Ectodermal cell (in vitro differentiated cells): ENCODE measurements around the gene NES.

Experiments
- H3K27ac ChIP-seq: 2 replicates; pipeline ENCODE4 v1.7.0; 2013; ENCODE audit warnings: mild to moderate bottlenecking, low read depth, low read length; ENCODE audit not compliant: insufficient read depth, poor library complexity, severe bottlenecking
- H3K27me3 ChIP-seq: 2 replicates; pipeline ENCODE4 v1.7.0; 2013; ENCODE audit warnings: mild to moderate bottlenecking, low read length; ENCODE audit not compliant: insufficient read depth, control insufficient read depth, poor library complexity, severe bottlenecking
- H3K36me3 ChIP-seq: one replicate; pipeline ENCODE4 v1.7.0; 2013; ENCODE audit warnings: low read length; ENCODE audit not compliant: control insufficient read depth, insufficient read depth
- H3K4me1 ChIP-seq: one replicate; pipeline ENCODE4 v1.7.0; 2013; ENCODE audit warnings: low read length; ENCODE audit not compliant: control insufficient read depth, insufficient read depth
- H3K4me3 ChIP-seq: 2 replicates; pipeline ENCODE4 v1.7.0; 2013; ENCODE audit warnings: low read depth, low read length, control low read depth; ENCODE audit not compliant: insufficient read depth
- H3K9me3 ChIP-seq: 2 replicates; pipeline ENCODE4 v1.7.0; 2013; ENCODE audit warnings: mild to moderate bottlenecking, low read length, moderate library complexity; ENCODE audit not compliant: control insufficient read depth
- whole genome bisulfite sequencing, 2 experiments: methylation state at CpG; one replicate each; pipeline ENCODE4 v1.1.7; 2013; ENCODE audit warnings: missing lambda C conversion rate in 2 of 2; 5-methylcytosine and 5-hydroxymethylcytosine counted together

NES gene

GRCh38 chr1:156619582-156619955, 57.6 kb downstream of the NES start:
- peaks cover 63% of the 10 kb centered on the region for H3K27me3 ChIP-seq
- no peak overlapping the region for H3K4me3 ChIP-seq
- H3K27ac ChIP-seq, result no peak overlapping the region
- H3K36me3 ChIP-seq, result no peaks in the 10 kb centered on the region
- H3K9me3 ChIP-seq, result no peaks in the 10 kb centered on the region
- H3K4me1 ChIP-seq, result peaks cover 5% of the 10 kb centered on the region
- 30 to 33% methylated on average over 6 of the region's 6 CpGs for WGBS, 2 experiments

DNA sequence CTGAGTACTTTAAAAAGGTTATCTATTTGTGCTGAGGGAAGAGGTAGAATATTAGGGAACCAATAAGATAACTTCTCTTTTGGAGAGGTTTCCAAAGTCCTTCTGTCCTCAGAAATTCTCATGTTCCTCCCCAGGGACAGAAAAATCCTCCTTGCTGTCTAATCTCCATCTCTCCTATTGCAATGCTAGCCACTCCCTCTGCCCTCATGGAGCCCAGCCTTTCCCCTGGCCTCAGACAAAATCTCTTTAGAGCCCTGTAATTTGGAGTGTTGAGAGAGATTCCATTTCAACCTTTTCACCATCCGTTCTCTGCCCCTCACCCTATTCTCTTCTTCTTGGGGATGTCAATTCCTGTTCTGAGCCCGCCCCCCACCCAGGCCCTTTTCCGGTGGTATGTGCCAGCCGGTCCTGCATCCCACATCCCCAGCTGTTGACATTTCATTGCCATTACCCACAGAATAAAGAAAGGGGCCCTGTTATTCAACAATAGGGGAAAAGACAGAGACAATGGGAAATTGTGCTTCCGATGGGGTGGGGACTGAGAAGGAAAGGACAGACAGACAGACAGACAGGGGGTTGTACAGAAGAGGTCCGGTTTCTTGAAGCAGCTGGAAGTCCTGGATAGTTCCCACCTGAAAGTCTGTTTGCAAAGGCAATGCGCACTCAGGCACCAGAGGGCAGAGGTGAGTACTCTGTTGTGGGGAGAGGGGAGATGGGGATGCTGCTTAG, 58.2 kb downstream of the NES start, which contains the start of gene HAPLN2:
TSS of gene HAPLN2 (plus strand) at position 563 of the 729 bp plus-strand sequence. CDS start 4,076 bp downstream, outside the sequence.
- H3K27me3 ChIP-seq, result peaks cover 58% of the 10 kb centered on the region
- no peaks in the 10 kb centered on the region for H3K9me3 ChIP-seq
- no peaks in the 10 kb centered on the region for H3K36me3 ChIP-seq
- 7 to 10% methylated on average over 7 of the region's 7 CpGs for WGBS, 2 experiments
- no peak within 1 kb of the TSS for H3K4me3 ChIP-seq
- no peaks in the 10 kb centered on the region for H3K4me1 ChIP-seq
- H3K27ac ChIP-seq, result no peak within 1 kb of the TSS
